Caco-2 (cell line): ENCODE results near the gene FXYD2. TPM values are rescaled to one million over a fixed set of nuclear protein-coding genes. Genes with fewer than 3 reads are reported as not detected.
A peak's percentile ranks its signal among the peaks of the same experiment; 100 is the strongest.

Experiments
- Bru-seq: library from RNA; stranded (reverse); fragments of 400-500 nt; gene quantifications from one replicate; lab custom pipeline; 2021; lab: Mats Ljungman, UMichigan
- BruChase-seq, 2 experiments: library from RNA; stranded (reverse); fragments of 400-500 nt; gene quantifications; one replicate each; lab custom pipeline; 2021; lab: Mats Ljungman, UMichigan
- BruUV-seq: library from RNA; stranded (reverse); fragments of 400-500 nt; replicated peaks from 2 replicates; lab custom pipeline; 2021; lab: Mats Ljungman, UMichigan
- CTCF ChIA-PET: fragments of 300-600 bp; sonication (Branson Sonifier 250); formaldehyde crosslinking; loops from one replicate; lab custom pipeline; 2022; ENCODE audit warnings: antibody characterized with exemption; lab: Charles Lee
- POLR2A ChIA-PET: fragments of 300-600 bp; sonication (Branson Sonifier 250); formaldehyde crosslinking; loops from one replicate; lab custom pipeline; 2022; ENCODE audit warnings: antibody characterized with exemption; lab: Charles Lee
- DNase-seq, 2 experiments: peaks; one replicate each; pipeline versions ENCODE4 v3.0.0 to v3.0.0-alpha.2; 2020 to 2022
- H3K27me3 ChIP-seq: replicated peaks from 2 replicates; pipeline ENCODE4 v1.6.0; 2011; ENCODE audit warnings: low read length; ENCODE audit not compliant: control insufficient read depth, insufficient read depth
- H3K36me3 ChIP-seq: 2 replicates; pipeline ENCODE4 v1.5.1; 2011; ENCODE audit warnings: low read length; ENCODE audit not compliant: control insufficient read depth, insufficient read depth
- H3K4me1 ChIP-seq: fragments of 250-450 bp; sonication (Bioruptor Pico); 2 replicates; pipeline ENCODE4 v1.5.1; 2020; ENCODE audit warnings: mild to moderate bottlenecking
- H3K4me3 ChIP-seq: 2 replicates; pipeline ENCODE4 v1.5.1; 2011; ENCODE audit warnings: low read depth, mild to moderate bottlenecking, control low read depth, low read length
- H3K9me3 ChIP-seq: fragments of 250-450 bp; sonication (Bioruptor Pico); 2 replicates; pipeline ENCODE4 v1.5.1; 2020; ENCODE audit warnings: mild to moderate bottlenecking, moderate library complexity
- H3K27ac Mint-ChIP-seq: one replicate; pipeline ENCODE4 v1.8.0; 2022; ENCODE audit warnings: mixed read lengths; ENCODE audit not compliant: unreplicated experiment
- H3K27me3 Mint-ChIP-seq: one replicate; pipeline ENCODE4 v1.8.0; 2022; ENCODE audit warnings: mixed read lengths; ENCODE audit not compliant: insufficient read depth, unreplicated experiment
- H3K36me3 Mint-ChIP-seq: one replicate; pipeline ENCODE4 v1.8.0; 2022; ENCODE audit warnings: mild to moderate bottlenecking, mixed read lengths; ENCODE audit not compliant: insufficient read depth, unreplicated experiment
- H3K4me1 Mint-ChIP-seq: one replicate; pipeline ENCODE4 v1.8.0; 2022; ENCODE audit warnings: low read depth, mixed read lengths; ENCODE audit not compliant: unreplicated experiment
- H3K4me3 Mint-ChIP-seq: one replicate; pipeline ENCODE4 v1.8.0; 2022; ENCODE audit warnings: mild to moderate bottlenecking, moderate library complexity, mixed read lengths; ENCODE audit not compliant: unreplicated experiment
- H3K9me3 Mint-ChIP-seq: one replicate; pipeline ENCODE4 v1.8.0; 2022; ENCODE audit warnings: mixed read lengths; ENCODE audit not compliant: unreplicated experiment
- CTCF ChIP-seq, 2 experiments: fragments of 200-600 bp in 1 of 2; IDR thresholded peaks; 1 replicate in 1 of 2; 2 replicates in 1 of 2; pipeline versions ENCODE4 v1.5.1 to v1.8.0; 2011 to 2022; ENCODE audit warnings: antibody characterized with exemption in 1 of 2, control low read depth in 1 of 2, inconsistent platforms in 1 of 2, low read depth in 1 of 2, low read length in 1 of 2, mild to moderate bottlenecking in 1 of 2, moderate library complexity in 1 of 2; ENCODE audit not compliant: insufficient read depth in 1 of 2, severe bottlenecking in 1 of 2, unreplicated experiment in 1 of 2
- intact Hi-C: fragments of 100-400 bp; cut with micrococcal nuclease; formaldehyde crosslinking; loops from one replicate; pipeline ENCODE4 v1.10.0; 2022; ENCODE audit not compliant: unreplicated experiment
- long read RNA-seq: library from polyadenylated mRNA; stranded (forward); transcript quantifications from one replicate; pipeline ENCODE4 v2.0.0, GENCODE V29; 2022
- total RNA-seq: library from RNA; stranded (reverse); gene quantifications from 2 replicates; pipeline ENCODE4 v1.2.3, GENCODE V29; 2022

Gene FXYD2
- 0.48 TPM in 1 of 2 replicates, not detected in the other for total RNA-seq
- percentile 15 among the genes with signal in this experiment for Bru-seq, nascent RNA
- percentile 20 among the genes with signal in this experiment for BruChase-seq, experiment 1, labeled RNA remaining after a 2-hour chase
- percentile 23 among the genes with signal in this experiment for BruChase-seq, experiment 2, labeled RNA remaining after a 6-hour chase
- long read RNA-seq = 0 reads

- no peaks in the 10 kb centered on the region for H3K9me3 Mint-ChIP-seq
- H3K9me3 ChIP-seq = no peaks in the 10 kb centered on the region
- H3K4me3 ChIP-seq = no peak within 1 kb of the TSS
- ChIA-PET POLR2A (no interaction called here), CTCF (interaction anchor here (0.6 to 4.3 kb wide), 6 partner anchors 9 to 217 kb away, joined by 3 to 39 read pairs (median 4); no protein-coding TSS in a partner anchor)
- peaks cover 7% of the 10 kb centered on the region for H3K4me1 Mint-ChIP-seq
- no peak within 1 kb of the TSS for H3K27ac Mint-ChIP-seq
- no peak for TF ChIP-seq CTCF (IDR thresholded peaks at IDR 0.05; ENCODE audit: insufficient read depth in 1 of 2, low read depth in 1 of 2, low read length in 1 of 2, severe bottlenecking in 1 of 2, unreplicated experiment in 1 of 2)
- peak in 1 of 2 experiments; percentile 34 for DNase-seq
- H3K36me3 ChIP-seq = no peaks in the 10 kb centered on the region
- intact Hi-C loops = no loop called here
- H3K27me3 Mint-ChIP-seq = no peaks in the 10 kb centered on the region
- H3K36me3 Mint-ChIP-seq = peaks cover 5% of the 10 kb centered on the region
- H3K27me3 ChIP-seq = no peaks in the 10 kb centered on the region
- no peak within 1 kb of the TSS for H3K4me3 Mint-ChIP-seq
- peaks cover 8% of the 10 kb centered on the region for H3K4me1 ChIP-seq
- BruUV-seq = no TSS peak
Measured at GRCh38 chr11:117824571-117825537, at the start of gene FXYD2. Gene FXYD2 (minus strand): TSS chr11:117824744. CDS start chr11:117824678, 66 bp downstream.

DNA sequence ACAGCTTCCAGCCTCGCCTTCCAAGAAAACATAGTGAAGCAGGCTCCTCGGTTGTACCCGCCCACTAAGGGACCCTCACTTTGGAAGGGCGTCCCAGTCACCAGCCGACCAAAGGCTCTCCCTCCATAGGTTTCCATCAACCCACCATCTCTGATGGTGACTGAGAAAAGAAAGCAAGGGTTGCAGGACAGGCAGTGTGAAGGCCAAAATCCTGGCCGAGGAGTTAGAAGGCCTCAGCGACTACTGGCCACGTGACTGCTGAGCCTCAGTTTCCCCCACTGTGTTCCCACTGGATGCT lies 49.2 kb upstream of the FXYD2 start:
- Mint-ChIP-seq H3K27ac (no peak overlapping the region), H3K27me3 (peaks cover 45% of the 10 kb centered on the region), H3K4me1 (peaks cover 6% of the 10 kb centered on the region), H3K36me3 (no peaks in the 10 kb centered on the region), H3K4me3 (no peak overlapping the region), H3K9me3 (no peaks in the 10 kb centered on the region)
- TF ChIP-seq CTCF (IDR thresholded peaks at IDR 0.05; ENCODE audit: insufficient read depth in 1 of 2, low read depth in 1 of 2, low read length in 1 of 2, severe bottlenecking in 1 of 2, unreplicated experiment in 1 of 2) = no peak
- H3K36me3 ChIP-seq = no peaks in the 10 kb centered on the region
- POLR2A ChIA-PET = no interaction called here
- H3K4me3 ChIP-seq = no peak overlapping the region
- H3K4me1 ChIP-seq = peaks cover 14% of the 10 kb centered on the region; the same call in 1 of the 2 replicates
- H3K27me3 ChIP-seq = peaks cover 11% of the 10 kb centered on the region
- H3K9me3 ChIP-seq = no peaks in the 10 kb centered on the region
- intact Hi-C loops = no loop called here
- BruUV-seq = no TSS peak
- CTCF ChIA-PET = no interaction called here
- DNase-seq = no peak
